Embryonic facial prominence (tissue), 1 donor: Measurements from ENCODE around the gene DGCR2.
"Not testable (repeated sequence)": the region's sequence is repeated elsewhere in the genome, so short reads cannot be mapped to it uniquely, and the experiment has no call there.

Source experiments
- DNase-seq: peaks from one replicate; pipeline ENCODE4 v3.0.0-alpha.2; 2016; ENCODE audit errors: extremely low spot score

Gene DGCR2

GRCh38 chr22:19030226-19030888 is 91.9 kb downstream of the DGCR2 start:
- DNase-seq, result not testable (repeated sequence)

GRCh38 chr22:19029113-19030103 is 92.8 kb downstream of the DGCR2 start:
- not testable (repeated sequence) for DNase-seq

GRCh38 chr22:19028060-19028455 is 94.2 kb downstream of the DGCR2 start:
- not testable (repeated sequence) for DNase-seq

GRCh38 chr22:19027371-19028059 is 94.7 kb downstream of the DGCR2 start:
- DNase-seq, result not testable (repeated sequence)

- DNase-seq, result not testable (repeated sequence)
Measured at GRCh38 chr22:19026080-19026479, 96.1 kb downstream of the DGCR2 start.

- DNase-seq, result not testable (repeated sequence)
Measured at GRCh38 chr22:19024956-19025489, 97.2 kb downstream of the DGCR2 start.

- DNase-seq, result not testable (repeated sequence)
Measured at GRCh38 chr22:19023931-19024330, 98.3 kb downstream of the DGCR2 start.

GRCh38 chr22:19022755-19023154 is 99.5 kb downstream of the DGCR2 start:
- DNase-seq, result no peak

GRCh38 chr22:19019679-19020032 is 102.6 kb downstream of the DGCR2 start:
- no peak for DNase-seq

GRCh38 chr22:19019029-19019678 is 103.1 kb downstream of the DGCR2 start:
- DNase-seq, result no peak

- no peak for DNase-seq
Measured at GRCh38 chr22:19018256-19018655, 104.0 kb downstream of the DGCR2 start.

- no peak for DNase-seq
Measured at GRCh38 chr22:19016081-19016766, 106.0 kb downstream of the DGCR2 start.

GRCh38 chr22:19014886-19015285 is 107.3 kb downstream of the DGCR2 start:
- DNase-seq, result no peak

- DNase-seq, result not testable (repeated sequence)
Measured at GRCh38 chr22:19013881-19014598, 108.2 kb downstream of the DGCR2 start.

- not testable (repeated sequence) for DNase-seq
Measured at GRCh38 chr22:19013411-19013810, 108.8 kb downstream of the DGCR2 start.

- DNase-seq, result no peak
Measured at GRCh38 chr22:19012308-19012986, 109.8 kb downstream of the DGCR2 start.

GRCh38 chr22:19011611-19012010 is 110.6 kb downstream of the DGCR2 start:
- not testable (repeated sequence) for DNase-seq

GRCh38 chr22:19011075-19011474 is 111.1 kb downstream of the DGCR2 start:
- DNase-seq, result no peak

- DNase-seq, result no peak
Measured at GRCh38 chr22:19005905-19006304, 116.3 kb downstream of the DGCR2 start.

- DNase-seq, result no peak
Measured at GRCh38 chr22:19004471-19004870, 117.7 kb downstream of the DGCR2 start.
